ENCODE data around the gene TPM4. TPM values are rescaled to one million over a fixed set of nuclear protein-coding genes. Genes with fewer than 3 reads are reported as not detected.

Gene TPM4
- total RNA-seq, 2 donors from 2014 or later: 1,050 to 1,475 TPM

DNA sequence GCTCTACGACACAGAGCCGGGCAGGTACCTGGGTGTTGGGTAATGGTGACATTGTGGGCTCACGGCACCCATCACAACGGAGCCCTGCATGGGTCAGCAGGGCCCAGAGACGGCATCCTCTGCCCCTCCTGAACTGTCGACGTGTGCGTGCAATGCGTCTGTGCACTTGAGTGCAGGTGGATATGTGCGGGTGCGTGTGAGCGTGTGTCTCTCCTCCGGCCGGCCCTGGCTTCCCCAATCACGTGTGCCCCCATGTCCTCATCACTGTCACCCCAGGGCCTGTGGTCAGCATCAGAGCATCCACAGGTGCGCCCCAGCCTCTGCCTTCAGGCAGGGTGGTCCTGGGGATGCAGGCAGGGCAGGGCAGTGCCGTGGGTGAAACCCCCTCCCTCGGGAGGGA lies 37.2 kb upstream of the TPM4 start:
- intact Hi-C loops (cut with DNase I): loop anchor here (1.0 to 5.0 kb wide), 3 partner anchors 41 to 667 kb away; partner anchors contain the start of gene RAB8A (in 1 of the 2)
- no peak for DNase-seq (ENCODE audit: low spot score)

DNA sequence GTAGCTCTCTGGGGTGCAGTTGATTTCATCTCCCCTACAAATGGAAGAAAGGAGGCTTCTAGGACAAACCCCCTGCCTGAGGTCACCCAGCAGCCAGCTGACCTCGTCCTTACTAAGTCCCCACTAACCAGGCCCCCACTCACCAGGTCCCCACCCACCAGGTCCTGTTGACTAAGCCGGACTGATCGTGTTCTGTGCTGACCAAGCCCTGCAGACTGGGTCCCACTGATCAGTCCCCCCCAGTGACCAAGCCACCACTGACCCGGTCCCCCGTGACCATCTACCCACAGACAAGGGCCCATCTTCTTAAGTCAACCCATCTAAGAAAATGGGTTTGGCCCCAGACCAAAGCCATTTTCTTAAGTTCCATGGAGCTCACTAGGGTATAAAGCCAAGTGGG lies 36.8 kb upstream of the TPM4 start:
- intact Hi-C loops (cut with DNase I): loop anchor here (1.0 to 5.0 kb wide), 3 partner anchors 41 to 667 kb away; partner anchors contain the start of gene RAB8A (in 1 of the 2)
- no peak for DNase-seq (ENCODE audit: low spot score)

DNA sequence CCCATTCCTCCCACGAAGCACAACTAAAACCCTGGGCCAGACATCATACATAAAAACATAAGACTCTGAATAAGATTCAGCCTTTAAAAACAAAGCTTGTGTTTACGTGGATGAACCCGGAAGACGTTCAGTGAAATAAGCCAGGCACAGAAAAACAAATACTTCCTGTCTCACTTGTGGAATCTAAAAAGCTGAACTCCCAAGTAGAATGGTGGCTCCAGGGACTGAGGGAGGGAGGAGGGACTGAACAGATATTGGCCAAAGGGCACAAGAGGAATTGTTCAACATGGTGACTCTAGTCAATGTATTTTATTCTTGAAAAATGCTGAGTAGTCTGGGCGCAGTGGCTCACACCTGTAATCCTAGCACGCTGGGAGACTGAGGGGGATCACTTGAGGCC lies 35.7 kb upstream of the TPM4 start:
- no peak for DNase-seq (ENCODE audit: low spot score)
- intact Hi-C loops (cut with DNase I): loop anchor here (2.0 to 5.0 kb wide), 2 partner anchors 142 kb away; no protein-coding TSS in a partner anchor

DNA sequence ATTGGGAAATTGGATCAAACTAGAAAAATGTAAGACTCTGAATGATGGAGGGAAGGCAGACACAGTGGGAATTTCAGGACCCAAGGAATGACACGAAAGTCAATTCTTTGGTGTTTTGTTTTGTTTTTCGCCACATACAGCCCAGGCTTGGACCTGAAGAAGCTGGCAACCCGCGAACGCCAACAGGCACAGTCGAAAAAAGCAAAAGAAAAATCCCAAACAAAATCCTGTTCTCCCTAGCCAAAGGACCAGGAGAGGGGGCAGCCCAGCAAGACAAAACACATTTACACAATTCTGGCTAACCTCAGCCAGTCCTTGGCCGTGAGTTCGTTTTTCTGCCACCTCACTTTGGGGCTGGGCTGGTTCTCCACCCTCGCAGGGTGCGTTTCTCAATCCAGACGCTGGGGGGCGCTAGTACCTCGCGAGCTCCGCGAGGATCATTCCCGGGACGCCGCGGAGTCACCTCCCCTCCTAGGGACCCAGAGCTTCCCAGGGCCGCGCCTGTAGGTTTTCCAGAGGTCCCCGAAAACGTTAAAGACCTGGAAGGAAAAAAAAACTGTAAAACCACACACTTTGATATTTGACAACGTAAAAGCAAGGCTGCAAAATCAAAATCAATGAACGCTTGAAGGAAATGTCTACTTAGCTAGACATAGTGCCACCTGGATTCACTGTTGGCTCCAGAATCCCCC lies 34.9 kb upstream of the TPM4 start:
- DNase-seq (ENCODE audit: low spot score): peak; percentile 94
- intact Hi-C loops (cut with DNase I): loop anchor here (2.0 to 5.0 kb wide), 2 partner anchors 141 kb away; no protein-coding TSS in a partner anchor

DNA sequence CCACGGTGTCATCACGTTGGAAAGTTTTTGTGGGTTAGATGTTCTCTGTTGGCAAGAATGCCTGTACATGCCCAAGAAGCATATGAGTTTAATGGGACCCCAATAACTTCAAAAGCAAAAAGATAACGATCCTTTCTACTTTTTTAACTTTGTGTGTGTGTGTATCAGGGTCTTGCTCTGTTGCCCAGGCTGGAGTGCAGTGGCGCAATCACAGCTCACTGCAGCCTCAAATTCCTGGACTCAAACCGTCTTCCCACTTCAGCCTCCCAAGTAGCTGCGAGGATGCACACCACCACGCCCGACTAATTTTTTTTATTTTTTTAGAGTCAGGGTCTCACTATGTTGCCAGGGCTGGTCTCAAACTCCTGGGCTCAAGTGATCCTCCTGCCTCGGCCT lies 34.3 kb upstream of the TPM4 start:
- intact Hi-C loops (cut with DNase I): loop anchor here (2.0 to 5.0 kb wide), 2 partner anchors 140 to 141 kb away; no protein-coding TSS in a partner anchor
- no peak for DNase-seq (ENCODE audit: low spot score)

DNA sequence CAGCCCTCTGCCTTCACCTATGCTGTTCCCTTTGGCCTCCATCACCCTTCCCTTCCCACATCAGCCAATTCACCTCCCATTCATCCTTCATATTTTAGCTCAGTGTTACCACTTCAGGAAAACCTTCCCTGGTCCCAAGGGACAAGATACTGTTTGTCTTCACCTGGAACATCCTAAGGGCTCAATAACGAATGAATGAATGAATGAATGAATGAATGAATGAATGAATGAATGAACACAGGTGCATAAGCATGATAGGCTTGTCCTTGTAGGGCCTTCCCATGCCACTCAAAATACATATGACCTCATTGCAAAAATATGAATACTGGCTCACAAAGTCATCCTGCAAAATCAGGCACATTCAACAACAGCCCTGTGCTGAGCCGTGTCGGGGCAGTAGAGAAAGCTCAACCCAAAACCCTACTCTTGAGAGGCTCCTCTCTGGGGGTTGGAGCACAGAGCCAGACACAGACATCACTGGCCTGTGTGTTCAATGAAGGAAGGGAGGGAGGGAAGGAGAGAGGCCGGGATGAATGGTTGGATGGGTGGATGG lies 33.7 kb upstream of the TPM4 start:
- DNase-seq (ENCODE audit: low spot score): no peak
- intact Hi-C loops (cut with DNase I): loop anchor here in 1 of 2 donors (5.0 kb wide), 1 partner anchor 140 kb away; no protein-coding TSS in a partner anchor

DNA sequence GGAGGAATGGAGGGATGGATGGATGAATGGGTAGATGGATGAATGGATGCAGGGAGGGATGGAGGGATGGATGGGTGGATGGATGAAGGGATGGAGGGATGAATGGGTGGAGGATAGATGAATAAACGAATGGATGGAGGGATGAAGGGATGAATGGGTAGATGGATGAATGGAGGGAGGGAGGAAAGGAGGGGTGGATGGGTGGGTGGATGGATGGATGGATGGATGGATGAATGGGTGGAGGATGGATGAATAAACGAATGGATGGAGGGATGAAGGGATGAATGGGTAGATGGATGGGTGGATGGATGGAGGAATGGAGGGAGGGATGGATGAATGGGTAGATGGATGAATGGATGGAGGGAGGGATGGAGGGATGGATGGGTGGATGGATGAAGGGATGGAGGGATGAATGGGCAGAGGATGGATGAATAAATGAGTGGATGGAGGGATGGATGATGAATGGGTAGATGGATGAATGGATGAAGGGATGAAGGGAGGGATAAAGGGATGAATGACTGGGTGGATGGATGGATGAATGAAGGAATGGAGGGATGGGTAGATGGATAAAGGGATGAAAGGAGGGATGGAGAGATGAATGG lies 33.0 kb upstream of the TPM4 start:
- DNase-seq (ENCODE audit: low spot score): no peak
- intact Hi-C loops (cut with DNase I): loop anchor here in 1 of 2 donors (5.0 kb wide), 1 partner anchor 139 kb away; no protein-coding TSS in a partner anchor

DNA sequence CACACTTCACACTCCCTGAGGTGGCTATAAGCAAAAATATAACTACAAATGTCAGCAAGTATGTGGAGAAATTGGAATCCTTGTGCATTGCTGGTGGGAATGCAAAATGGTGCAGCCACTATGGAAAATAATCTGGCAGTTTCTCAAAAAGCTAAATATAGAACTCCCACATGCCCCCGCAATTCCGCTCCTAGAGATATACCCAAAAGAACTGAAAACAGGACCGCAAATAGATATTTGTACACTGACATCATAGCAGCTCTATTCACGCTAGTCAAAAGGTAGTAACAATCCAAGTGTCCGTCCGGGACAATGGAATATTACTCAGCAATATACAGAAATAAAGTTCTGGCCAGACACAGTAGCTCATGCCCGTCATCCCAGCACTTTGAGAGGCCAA lies 31.5 kb upstream of the TPM4 start:
- no peak for DNase-seq (ENCODE audit: low spot score)
- intact Hi-C loops (cut with DNase I): loop anchor here in 1 of 2 donors (5.0 kb wide), 1 partner anchor 138 kb away; no protein-coding TSS in a partner anchor

DNA sequence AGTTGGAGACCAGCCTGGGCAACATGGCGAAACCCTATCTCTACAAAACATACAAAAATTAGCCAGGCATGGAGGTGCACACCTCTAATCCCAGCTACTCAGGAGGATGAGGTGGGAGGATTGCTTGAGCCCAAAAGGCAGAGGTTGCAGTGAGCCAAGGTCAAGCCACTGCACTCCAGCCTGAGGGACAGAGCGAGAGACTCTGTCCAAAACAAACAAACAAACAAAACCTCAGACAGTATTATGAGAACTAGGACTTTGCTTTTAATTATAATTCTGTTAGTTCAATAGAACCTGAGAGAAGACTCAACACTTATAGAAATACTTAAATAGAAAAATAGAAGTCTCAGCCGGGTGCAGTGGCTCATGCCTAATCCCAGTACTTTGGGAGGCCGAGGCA lies 31.1 kb upstream of the TPM4 start:
- intact Hi-C loops (cut with DNase I): no loop called here
- no peak for DNase-seq (ENCODE audit: low spot score)

DNA sequence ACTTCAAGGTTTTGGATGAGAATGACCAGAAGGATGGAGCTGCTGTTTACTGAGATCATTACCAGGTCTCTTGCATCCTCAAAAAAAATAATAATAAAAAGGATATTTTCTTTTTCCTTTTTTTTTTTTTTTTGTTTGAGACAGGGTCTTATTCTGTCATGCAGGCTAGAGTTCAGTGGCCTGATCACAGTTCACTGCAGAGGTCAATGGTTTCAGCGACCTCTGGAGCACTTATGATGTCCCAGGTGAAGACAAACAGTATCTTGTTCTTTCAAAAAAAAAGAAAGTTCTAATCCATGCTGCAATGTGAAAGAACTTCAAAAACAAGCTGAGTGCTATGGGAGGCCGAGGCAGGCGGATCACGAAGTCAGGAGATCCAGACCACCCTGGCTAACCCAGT lies 30.4 kb upstream of the TPM4 start:
- DNase-seq (ENCODE audit: low spot score): no peak
- intact Hi-C loops (cut with DNase I): no loop called here

DNA sequence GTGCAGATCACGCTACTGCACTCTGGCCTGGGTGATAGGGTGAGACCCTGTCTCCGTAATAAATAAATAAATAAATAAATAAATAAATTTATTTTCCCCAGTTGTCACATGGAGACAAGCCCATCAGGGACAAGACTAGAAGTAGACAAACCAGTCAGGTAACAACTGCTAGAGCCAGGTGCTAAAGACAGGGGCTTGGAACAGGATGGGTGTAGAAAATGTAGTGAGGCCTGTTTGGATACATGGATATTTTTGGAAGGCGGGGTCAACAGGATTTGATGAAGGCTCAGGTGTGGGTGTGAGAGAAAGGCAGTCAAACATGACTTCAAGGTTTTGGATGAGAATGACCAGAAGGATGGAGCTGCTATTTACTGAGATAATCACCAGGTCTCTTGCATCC lies 27.7 kb upstream of the TPM4 start:
- DNase-seq (ENCODE audit: low spot score): no peak
- intact Hi-C loops (cut with DNase I): no loop called here

DNA sequence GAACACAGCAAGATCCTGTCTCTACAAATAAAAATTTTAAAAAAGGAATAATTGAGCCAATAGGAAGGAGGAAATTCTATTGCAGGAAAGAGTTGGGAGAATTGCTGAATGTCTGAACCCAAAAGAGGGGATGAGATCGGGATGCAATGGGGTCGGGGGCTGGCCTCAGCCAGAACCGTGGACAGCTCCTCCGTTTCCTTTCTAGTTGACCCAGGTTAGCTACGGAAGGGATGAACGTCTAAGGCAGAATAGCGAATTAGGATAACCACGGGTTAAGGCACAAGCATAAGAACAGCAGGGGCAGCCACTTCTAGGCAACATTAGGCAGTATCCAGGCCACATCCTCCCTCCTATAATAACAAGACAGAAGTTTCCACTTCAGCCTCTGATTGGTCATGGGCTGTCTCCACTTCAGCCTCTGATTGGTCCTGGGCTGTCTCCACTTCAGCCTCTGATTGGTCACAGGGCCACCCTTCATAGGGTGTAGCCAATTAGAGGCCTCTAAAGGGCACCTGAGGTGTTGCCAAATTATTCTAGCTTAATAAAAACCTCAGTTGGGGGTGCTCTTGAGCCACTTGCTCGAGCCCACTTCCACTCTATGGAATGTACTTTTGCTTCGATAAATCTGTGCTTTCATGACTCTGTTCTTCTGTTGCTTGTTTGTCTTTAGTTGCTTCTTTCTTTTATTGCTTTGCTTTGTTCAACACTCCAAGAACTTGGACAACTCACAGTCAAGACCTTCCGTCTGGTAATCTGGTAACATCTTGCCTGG lies 24.9 kb upstream of the TPM4 start:
- intact Hi-C loops (cut with DNase I): no loop called here
- DNase-seq (ENCODE audit: low spot score): no peak

DNA sequence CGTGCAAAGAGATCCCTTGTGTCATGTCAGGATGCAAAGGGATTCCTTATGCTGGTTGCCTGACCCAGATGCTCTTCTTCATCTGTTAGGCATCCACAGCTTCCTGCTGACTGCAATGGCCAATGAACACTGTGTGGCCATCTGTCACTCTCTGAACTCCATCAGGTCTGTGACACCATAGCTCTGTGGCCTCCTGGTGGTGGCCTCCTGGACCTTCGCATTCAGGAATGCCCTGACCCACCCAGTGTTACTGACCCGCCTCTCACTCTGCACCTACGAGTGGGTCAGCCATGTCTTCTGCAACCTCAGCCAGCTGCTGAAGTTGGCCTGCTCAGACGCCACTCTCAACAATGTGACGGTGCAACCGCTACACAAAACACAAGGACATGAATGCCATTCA lies 23.9 kb upstream of the TPM4 start:
- no peak for DNase-seq (ENCODE audit: low spot score)
- intact Hi-C loops (cut with DNase I): no loop called here

DNA sequence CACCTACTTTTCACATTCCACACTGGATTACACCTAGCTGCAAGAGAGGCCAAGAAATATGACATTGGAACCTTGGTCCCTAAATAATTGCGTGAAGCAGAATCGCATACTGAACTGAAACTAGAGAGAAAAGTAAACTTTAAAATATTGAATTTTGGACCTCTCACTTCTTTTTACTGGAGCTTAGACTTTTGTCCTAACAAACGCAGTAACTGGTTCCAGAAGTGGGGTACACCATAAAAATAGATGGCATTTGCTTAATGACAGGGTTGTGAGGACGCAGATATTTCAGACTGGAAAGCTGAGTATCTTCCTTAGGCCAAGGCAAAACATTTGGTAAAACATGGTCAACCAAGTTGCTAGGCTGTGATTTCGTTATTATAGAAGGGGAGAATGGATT lies 19.2 kb upstream of the TPM4 start:
- no peak for DNase-seq (ENCODE audit: low spot score)

DNA sequence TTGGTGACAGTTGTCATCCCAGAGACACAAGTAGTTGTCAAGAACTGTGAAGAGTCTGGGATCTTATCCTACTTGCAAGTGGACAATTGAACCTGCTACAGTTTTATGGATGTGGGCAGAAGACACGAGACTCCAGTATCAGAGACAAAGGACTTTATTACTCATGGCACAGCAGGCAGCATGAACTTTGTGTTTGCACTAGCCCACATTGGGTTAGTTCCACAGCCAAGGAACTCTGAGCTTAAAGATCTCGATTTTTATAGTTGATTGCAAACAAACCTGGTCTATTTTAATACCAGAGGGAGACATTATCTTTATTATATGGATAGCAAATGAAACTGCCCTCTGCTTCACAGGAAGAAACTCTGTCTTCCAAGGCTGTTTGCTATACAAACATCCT lies 16.0 kb upstream of the TPM4 start:
- DNase-seq (ENCODE audit: low spot score): no peak
- intact Hi-C loops (cut with DNase I): loop anchor here in 1 of 2 donors (10.0 kb wide), 1 partner anchor 265 kb away; the partner anchor contains the start of gene KLF2

More for the DNA sequence above, 19.2 kb upstream of the TPM4 start:
- intact Hi-C loops (cut with DNase I): no loop called here

DNA sequence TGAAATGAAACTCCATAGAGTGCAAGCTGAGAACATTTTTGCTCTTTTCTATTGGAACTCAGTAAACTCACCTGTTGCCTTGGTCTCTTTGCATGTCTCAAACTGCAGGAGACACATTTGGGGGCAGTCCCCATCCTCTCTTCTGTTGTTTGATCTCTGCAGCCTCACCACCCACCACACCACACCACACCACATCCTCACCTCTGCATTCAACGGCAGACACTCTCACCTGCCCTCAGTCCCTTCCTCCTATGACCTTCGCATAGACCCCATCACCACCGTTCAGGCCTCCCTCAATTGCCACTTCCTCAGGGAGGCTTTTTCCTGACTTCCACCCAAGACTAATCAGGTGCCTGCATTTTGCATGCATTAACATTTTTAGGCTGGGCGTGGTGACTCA lies 14.4 kb upstream of the TPM4 start:
- no peak for DNase-seq (ENCODE audit: low spot score)
- intact Hi-C loops (cut with DNase I): loop anchor here in 1 of 2 donors (10.0 kb wide), 1 partner anchor 263 kb away; the partner anchor contains the start of gene KLF2

DNA sequence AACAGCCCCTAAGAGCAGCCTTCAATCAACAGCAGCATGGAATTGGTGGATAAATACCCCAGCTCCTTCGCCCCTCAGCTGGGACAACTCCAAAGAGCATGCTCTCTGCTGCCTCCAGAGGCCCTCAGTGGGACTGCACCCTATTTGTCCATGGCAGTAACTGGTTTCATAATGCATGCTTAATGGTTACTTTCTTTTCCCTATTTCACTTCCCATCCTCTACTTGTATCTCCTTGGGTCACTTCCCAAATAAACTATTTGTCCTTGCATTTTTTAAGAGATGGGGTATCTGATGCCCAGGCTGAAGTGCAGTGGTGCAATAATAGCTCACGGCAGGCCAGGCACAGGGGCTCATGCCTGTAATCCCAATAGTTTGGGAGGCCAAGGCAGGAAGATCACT lies 13.5 kb upstream of the TPM4 start:
- intact Hi-C loops (cut with DNase I): loop anchor here in 1 of 2 donors (10.0 kb wide), 1 partner anchor 262 kb away; the partner anchor contains the start of gene KLF2

DNA sequence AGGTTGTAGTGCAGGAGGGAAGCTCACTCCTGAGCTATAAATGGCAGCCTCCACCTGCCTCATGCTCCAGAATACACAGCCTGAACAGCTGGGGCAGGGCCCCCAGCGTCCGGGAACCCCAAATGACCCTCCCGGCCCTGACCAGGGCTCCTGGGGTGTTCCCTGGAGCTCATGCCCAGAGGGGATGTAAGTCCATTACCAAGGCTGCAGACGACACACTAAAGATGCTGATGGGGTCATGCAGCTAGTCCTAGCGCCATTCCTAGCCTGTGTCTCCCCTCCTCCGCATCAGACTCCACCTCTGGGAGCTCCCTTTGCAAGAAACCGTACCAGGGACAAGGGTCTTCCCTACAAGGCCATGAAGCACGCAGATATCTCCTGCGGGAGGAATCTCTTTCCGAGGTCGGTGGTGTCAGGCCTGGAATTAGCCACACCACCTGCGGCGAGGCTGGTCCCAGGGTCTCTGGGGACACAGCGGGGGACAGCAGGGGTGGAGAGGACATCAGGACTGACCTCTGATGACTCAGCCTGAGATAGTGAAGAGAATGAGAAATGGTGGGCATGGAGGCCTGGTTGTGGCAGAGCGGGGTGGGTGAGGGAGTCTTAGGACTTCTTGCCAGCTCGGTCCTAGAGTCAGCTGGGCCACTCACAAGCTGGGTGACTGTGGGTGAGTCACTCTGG lies 11.9 kb upstream of the TPM4 start:
- intact Hi-C loops (cut with DNase I): loop anchor here in 1 of 2 donors (10.0 kb wide), 1 partner anchor 260 kb away; the partner anchor contains the start of gene KLF2
- DNase-seq (ENCODE audit: low spot score): no peak

More for the DNA sequence above, 13.5 kb upstream of the TPM4 start:
- peak; percentile 89 for DNase-seq (ENCODE audit: low spot score)

Data from posterior vena cava (tissue), 2 donors.